Stimulated activated CD8-positive, alpha-beta memory T cell treated with anti-CD3 and anti-CD28 coated beads, Interleukin-15, amount 100 ng/mL, for 1 hour (primary cell): ENCODE measurements around the gene IKZF2.

Source experiments
- DNase-seq: peaks from one replicate; pipeline ENCODE4 v3.0.0-alpha.2; 2020; ENCODE audit warnings: low read depth

Gene IKZF2

DNA sequence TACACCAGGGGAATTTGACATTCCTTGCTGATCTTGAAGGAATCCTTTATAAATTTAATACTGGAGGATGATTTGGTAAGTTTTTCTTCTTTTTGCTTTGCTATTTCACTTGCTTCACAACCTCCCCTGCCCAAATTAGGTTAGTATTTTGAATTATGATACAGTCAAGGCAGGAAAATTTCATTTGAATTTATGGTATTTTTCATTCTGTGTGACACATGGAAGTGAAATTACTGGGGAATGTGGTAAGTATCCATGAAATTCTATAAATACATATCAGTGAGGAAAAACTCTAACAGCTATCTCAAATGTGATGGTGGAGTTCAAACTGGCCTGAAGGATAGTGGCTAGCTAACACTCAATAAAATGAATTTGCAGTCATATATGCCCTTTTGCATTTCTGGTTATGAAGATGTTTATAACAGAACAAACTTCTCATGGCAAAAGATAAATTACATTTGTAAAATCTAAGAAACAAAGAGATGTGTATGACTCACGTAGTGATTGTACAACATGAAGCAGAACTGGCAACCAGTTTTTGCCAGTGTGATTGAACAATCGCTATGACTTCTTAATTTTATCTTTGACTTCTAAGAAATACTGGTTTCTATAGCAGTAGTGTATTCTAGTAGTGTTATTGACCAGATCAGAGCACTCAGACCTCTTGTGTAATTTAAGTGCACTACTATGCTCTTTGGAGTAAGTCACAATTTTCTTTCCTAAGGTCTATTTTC, 152.6 kb downstream of the IKZF2 start:
- no peak for DNase-seq

DNA sequence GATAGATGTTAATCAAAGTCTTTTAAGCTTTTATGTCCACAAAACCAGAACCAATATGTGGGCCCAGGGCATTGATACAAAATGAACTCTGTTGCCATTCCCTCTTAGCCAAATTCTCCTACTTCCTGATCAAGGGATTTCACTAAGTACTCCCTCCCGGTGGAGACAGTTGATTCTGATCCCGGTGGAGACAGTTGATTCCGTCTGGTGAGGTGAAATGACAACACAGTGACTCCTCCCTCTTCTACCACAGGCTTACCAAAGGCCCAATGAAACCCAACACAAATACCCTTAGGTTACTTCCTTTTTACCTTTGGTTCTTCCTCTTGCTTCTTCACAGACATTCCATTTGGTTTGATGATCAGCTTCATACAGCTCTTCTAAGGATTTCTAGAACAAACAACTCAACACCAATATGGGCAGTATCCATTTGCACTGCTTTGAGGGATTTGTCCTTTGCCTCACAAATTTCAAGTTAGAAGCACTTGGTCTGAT, 153.8 kb downstream of the IKZF2 start:
- no peak for DNase-seq

DNA sequence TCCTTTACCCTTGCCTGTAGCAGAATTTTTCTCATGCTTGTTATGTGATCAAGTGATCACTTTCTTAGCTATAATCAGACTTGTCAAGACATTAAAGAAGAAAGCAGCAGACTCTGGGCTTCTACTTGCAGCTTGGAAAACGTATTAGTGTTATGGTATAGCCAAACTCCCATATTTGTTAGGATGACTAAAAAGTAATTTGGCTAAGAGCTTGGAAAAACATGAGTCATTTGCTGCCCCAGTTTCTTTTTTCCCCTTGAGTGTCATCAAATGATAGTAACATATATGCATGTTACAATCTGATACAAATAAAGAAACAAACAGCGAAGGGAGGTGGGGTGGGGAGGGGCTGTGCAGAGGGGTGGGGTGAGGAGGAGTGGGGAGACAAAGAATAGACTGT, 155.5 kb downstream of the IKZF2 start:
- no peak for DNase-seq

DNA sequence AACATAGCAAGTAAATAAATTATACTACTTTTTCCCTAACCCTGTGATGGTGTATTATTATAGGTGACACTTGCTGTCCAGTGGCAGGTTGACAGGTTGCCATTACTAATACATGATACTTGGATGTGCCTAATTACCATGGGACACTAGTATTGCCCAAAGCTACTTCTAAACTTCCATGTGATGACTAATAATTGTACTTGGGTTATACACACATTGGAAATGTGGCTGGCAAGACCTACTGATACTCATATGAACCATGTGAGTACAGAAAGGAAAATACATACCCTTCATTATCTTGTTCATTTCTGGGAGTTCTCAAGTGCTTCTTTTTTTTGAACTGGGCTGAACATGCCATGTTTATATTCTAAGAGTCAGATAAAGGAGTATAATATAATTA, 156.4 kb downstream of the IKZF2 start:
- DNase-seq: no peak

DNA sequence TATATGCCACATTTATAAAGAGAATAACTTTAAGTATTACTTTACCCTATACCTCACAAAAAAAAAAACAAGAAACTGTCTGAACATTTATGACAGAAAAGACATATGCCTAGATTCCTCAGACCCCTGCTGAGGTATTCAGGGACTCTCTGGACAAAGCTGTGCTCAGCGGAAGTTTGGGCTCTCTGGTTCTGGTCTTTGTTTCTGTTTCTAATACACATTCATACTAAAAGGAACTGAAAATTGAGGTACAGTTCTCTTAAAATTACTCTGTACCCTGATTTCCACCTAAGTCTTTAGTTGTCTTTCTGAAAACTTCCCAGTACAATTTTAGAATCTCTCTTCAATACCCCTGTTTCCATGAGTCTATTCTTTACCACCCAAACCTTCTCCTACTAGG, 160.3 kb downstream of the IKZF2 start:
- no peak for DNase-seq

DNA sequence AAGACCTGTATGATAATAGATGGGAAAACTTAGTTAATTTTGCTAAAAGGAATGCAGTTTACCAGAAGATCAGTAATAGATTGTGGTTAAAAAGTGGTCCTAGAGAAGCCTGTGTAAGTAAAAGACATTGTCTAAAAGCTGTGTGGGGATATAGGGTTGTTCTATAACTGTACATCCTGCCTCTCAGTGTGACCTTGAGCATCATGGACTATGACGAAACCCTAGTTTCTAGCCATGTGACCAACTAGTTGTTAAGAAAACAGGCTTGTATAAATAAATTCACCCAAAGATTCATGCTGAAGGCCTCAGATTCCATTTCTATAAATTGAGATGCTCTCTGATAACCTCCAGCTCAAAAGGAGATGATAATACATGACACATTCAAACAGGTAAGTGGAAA, 160.7 kb downstream of the IKZF2 start:
- no peak for DNase-seq

DNA sequence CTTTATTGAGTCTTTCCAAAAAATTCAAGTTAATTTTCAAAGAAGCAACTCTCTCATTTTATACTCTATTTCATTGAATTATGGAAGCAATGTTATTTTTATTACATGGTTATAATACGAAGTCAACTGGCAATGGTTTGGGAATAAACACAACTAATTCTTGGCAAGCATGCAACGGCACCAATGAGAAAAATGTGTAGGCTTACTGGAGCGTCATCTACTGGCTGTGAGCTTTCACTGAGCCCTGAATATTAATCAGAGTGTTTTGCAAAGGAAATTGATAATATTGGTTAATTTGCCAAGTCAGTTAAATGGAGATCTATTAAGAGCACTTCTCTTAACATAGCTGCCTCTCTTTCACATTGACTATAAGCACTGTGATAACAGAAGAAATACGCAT, 163.9 kb downstream of the IKZF2 start:
- DNase-seq: no peak

DNA sequence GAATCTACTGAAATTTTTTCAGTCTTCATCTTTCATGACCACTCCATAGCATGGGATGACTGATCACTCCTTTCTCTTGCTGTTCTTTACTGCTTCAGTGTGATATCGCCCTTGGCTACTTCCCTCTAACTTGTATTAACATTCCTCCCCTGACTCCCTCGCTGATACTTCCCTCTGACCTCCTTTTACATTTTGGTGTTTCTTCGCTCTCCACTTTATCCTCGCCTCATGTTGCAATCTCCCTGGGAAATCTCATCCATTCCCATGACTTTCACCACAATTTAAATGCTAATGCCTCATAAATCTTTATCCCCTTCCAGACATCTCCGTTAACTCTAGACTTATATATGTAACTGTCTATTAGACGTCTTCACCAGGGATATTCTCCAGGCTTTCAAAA, 167.3 kb downstream of the IKZF2 start:
- no peak for DNase-seq

DNA sequence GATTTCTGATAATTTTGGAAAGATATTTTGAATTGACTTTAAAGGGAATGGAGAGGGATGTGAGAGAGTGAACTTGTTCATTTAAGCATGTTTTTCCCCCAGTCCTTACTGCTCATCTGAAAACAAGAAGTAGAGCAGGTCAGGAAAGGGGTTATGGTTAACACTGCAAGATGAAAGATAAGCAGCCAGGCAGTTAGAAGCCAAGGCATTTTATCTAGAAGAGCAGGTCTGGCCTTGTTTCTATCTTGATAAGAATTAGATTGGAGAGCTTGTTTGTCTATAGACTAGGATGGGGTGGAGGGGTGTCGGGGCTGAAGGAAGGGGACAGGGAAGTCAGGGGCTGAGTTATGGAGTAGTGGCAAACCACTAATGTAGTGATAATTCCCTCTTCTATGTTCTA, 171.6 kb downstream of the IKZF2 start:
- no peak for DNase-seq

DNA sequence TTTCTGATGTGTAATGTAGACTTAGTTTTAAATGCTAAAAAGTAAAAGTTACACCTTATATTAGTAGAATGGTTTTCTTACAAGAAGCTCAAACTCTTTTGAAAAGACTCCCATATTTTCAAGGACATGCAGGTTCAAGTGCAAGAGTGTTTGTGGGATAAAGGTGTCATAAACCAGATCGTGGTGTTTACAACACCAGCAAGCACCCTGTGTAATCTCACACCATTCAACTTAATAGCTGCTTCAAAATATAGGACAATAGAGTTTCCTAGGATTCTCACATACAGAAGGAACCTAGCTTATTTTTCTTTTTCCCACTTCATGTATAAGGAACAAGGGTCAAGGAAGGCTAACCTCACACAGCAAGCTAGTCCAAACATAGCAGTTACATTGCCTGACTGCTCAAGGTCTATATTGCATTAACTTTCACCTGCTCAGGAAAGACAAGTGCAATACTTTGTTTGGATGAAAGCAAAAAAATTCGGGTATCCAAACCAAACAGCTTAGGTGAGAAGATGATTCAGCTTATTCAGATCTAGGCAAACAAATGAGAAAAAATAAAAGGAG, 172.3 kb downstream of the IKZF2 start:
- no peak for DNase-seq

DNA sequence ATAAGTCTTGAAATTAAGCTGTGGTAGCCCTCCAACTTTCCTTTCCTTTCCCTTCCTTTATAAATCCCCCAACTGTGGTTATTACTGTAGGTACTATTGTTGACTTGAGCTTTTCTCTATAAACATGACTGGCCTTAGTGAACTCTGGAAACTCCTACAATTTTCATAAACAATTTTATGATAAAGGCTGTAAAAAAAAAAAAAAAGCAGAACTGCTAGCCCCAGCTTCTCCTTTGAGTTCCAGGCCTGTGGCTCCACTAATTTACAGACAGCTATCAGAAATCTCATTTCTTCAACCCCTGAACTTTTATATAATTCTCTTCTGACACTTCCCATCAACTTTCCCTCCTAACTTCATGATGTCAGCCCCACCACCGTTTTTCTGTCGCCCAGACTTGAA, 174.3 kb downstream of the IKZF2 start:
- no peak for DNase-seq

DNA sequence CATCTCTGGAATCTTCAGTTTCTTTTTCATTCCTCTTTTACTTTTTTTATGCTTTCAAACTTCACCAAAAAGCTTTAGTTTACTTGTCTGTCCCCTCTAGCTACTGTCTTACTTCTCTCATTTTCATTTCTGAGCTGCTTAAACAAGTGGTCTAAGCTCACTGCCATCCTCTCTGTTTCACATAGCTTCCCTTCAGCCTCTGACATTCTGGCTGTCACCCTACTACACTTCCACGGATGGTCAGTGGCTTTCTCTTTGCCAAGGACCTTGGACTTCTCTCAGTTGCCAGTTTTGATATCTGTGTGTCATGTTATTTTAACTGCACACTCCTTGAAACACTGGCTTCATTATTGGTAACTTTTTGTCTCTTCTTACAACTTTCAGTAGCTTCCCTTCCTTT, 176.1 kb downstream of the IKZF2 start:
- no peak for DNase-seq

DNA sequence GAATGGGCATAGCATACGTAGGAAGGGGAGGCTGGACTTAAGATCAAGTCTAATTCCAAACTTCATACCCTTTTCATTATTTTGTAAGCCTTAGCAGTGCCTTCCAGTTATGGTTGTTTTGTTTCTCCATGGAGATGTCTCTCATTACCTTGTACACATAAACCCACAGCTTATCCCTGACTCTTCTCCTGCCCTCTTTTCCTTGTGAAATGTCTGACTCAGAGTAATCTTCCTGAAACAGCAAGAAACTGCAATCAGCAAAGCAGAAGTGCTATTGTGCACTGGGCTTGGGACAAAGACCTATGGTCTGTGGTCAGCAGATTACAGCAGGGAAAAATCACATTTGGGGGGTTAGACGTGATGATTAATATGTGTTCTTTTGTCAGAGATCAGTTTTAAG, 176.7 kb downstream of the IKZF2 start:
- no peak for DNase-seq

DNA sequence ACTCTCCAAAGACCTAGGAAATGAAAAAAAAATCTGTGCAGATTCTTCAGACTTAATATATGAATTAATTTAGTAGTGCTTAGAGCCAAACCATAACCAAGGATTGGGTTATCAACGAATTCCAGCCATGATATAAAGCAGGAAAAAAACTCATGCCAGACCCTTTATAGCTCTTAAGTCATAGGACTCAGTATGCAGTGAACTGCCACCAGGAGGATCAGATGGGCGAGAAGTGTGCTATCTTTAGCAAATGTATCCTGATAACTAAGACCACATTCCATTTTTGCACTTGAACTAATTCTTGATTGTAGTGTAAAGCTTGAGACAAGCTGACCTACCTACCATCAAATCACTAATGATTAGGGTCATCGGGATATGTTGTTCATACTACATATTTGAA, 178.1 kb downstream of the IKZF2 start:
- no peak for DNase-seq

DNA sequence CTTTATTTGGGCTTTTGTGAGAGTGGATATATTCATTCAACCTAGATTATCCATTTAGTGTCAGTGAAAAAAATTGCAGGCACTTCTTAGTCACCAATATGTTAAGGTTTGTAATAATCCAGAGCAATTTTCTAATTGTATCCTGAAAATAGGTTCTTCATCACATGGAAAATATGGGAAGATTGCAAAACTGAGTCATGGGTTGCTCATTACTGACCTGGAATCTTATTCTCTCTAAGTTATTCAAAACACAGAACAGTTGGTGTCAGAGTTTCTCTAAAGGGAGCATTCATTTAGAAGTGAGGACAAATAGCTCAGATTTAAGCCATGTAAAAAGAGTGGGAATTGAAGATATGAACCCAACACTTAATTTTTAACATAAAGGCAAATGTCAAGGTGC, 181.3 kb downstream of the IKZF2 start:
- no peak for DNase-seq

DNA sequence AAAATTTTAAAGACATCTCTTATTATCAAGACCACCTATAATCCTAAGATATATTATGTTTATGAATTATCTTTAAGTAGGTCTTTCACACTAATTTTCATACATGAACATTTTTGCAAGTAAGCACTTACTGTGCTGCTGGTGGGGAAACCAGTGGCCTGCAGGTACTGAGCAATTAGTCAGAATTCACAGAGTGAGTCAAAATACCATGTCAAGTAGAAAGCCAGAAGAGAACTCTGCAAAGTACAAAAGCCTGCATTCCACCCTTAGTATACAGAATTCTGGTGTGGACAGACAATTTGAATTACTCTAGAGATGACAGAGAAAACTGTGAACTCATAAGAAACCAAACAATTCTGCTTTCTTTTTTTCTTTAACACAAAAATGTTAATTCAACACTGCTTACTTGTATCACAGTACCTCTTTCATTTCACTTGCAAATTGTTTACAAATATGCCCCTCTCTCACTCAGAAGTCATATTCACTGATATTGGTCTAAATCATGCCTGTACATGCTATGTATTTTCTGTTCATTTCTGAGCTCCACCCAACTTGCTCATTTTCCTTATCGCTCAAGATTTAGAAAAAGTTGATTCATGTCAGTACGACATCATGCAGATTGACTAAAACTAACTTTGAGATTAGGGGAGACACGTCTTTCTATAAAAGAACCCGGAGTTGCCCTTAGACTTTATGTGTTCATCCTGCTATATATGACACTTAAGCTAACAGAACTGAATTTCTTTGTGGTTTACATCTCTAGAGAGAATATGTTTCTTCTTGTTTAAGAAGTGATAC, 182.9 kb downstream of the IKZF2 start:
- no peak for DNase-seq

DNA sequence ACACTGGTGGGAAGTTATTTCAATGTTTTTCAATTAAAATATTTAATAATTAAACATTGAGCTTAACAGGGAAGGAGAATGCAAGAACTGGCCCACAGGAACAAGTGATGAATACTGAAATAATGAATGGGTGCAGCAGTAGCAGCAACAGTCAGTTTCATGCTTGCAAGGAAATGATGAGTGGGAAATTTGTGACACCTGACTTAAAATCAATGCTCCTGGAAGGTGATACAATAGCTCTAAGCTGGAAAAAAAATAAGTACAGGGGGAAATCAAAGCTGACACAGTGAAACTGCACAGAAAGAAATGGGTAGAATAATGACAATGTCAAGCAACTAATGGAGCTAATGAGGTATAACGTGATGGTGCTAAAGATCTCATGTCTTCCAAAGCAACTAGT, 184.5 kb downstream of the IKZF2 start:
- DNase-seq: no peak

DNA sequence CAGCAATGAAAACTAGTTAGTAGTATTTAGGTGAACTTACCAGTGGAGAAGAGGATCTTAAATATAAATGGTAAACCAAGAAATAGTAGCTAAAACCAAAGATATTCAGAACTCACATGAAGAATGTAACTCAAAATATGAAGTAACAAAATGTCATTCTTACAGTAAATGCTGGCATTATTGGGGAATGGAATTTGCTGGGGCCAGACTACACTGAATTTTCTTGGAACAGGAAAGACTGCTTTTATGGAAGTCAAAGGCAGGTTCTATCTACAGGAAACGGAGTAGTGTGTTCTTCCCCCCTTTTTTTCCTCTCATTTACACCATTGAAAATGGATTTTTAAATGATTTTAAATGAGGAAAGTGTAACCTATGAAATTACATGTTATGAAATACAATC, 188.7 kb downstream of the IKZF2 start:
- no peak for DNase-seq

DNA sequence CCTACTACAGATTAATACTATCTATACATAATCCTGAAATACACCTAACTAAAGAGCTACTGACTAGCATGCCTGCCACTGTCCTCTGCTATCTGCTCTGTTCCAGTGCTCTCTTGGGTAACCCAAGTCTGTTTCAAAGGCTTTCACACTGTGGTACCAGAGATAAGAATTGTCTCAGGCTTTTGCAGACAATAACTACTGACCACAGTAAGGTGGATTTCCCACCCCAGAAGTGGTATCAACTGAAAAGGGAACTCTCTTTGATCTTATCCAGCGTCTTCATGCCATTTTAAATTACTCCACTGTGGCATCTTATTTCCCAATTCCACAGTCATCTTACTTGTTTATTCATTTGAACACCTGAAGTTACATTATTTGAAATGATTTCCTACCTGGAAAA, 190.2 kb downstream of the IKZF2 start:
- DNase-seq: no peak

DNA sequence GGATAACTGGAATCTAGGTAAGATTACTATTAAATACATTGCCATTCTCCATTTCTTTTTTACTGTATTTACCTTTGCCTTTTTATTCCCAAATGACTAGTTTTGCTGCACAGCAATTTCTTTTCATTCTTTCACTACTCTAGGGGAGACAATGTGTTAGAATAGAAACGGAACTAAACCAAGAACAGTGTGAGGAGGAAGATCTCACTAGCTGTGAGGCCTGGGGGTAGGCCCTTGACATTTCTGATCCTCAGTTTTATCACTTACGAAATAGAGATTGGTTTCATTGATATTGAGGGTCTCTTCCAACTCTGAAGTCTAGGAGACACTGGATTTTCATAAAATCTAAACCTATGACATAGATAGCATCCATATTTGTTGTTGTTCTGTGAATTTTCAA, 191.1 kb downstream of the IKZF2 start:
- DNase-seq: no peak

DNA sequence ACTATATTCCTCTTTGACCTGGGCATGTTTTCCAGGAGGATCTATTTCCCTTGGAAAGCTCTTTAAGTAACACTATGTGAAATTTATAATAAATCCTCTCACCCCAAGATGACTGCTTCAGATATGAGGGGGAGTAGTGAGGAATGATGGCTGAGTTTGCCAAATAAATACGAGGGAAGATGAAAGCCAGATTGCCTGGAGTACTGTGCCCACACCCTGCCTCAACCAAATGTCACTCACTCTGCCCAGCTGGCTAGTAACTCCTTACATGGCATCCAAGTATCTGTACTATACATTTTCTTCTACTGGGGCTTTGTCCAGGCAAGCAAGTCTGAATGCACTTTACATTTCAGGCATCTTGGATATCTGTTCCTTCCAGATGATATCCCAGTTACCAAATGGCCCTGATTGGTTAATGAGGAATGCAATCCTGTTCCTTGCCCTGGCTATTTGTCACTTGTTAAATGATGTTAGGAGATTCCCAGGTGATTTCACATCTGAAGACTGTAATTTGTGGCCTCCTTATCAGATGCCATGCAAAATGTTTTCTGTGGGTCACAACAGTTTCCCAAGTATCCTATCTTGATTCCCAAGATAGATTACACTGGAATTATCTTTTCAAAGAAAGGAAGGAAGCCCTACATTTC, 191.8 kb downstream of the IKZF2 start:
- DNase-seq: no peak

DNA sequence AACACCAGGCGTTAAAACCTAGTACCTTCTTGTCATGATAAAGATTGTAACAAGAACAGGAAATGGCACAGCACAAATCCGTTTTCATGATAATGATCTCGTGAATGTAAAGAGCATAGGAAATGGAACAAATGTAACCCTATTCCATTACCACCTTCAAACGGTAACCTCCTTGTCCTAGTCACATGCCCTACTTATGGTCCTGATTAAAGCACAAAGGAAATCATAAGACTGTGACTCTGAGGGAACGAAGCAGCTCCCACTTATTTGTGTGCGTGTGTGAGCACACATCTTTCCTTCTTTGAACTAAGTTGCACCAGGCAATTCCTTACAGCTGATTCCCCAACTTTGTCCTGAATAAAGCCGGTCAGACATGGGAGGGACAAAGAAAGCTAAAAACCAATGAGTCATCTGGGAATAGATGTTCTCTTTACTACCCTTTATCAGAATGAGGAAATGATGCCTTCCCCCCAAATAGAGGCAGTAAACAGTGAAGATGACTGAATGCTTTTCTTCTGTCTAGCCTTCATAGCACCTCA, 192.6 kb downstream of the IKZF2 start:
- no peak for DNase-seq

DNA sequence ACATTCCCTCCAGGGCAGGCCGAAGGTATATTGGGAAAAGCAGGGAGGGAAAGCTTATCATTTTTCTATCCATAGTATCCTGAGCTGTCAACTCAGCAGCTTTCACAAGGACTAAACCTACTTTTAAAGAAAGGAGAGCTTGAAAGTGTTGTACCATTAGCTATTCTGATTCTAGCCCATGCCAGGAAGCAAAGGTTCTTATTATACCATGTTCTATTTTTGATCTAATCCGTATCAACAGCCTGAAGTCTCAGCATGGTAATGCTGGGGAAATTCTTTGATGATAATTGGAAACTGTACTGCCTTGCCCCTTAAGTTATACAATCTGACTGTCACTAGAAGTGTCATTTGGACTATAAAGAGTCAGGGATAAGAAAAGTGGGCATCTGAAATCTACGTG, 193.3 kb downstream of the IKZF2 start:
- DNase-seq: no peak
